H1 (cell line): ENCODE measurements around the gene CELSR3. TPM values are rescaled to one million over a fixed set of nuclear protein-coding genes. Genes with fewer than 3 reads are reported as not detected.

Source experiments
- CTCF ChIP-seq, 3 experiments: IDR thresholded peaks; 1 replicate in 2 of 3; 2 replicates in 1 of 3; pipeline versions ENCODE4 v1.5.1 to v1.6.1; 2011; ENCODE audit warnings: low read length in 3 of 3, mild to moderate bottlenecking in 3 of 3, inconsistent platforms in 2 of 3, low read depth in 1 of 3, moderate library complexity in 1 of 3; ENCODE audit not compliant: insufficient read depth in 1 of 3; ENCODE audit errors: control extremely low read depth in 1 of 3
- NANOG ChIP-seq: IDR thresholded peaks from 2 replicates; pipeline ENCODE4 v1.6.1; 2011; ENCODE audit warnings: low read length, low read depth, mild to moderate bottlenecking, inconsistent platforms; ENCODE audit not compliant: insufficient read depth, poor library complexity, severe bottlenecking
- RNF2 ChIP-seq: fragments of 200-900, 300-1000 bp; sonication (generic); IDR thresholded peaks from 2 replicates; pipeline ENCODE4 v1.7.1; 2016; ENCODE audit warnings: borderline replicate concordance, low read depth, mild to moderate bottlenecking, antibody characterized with exemption, low read length; ENCODE audit not compliant: poor library complexity, severe bottlenecking; ENCODE audit errors: missing control alignments
- SUZ12 ChIP-seq: fragments of 200-600 bp; sonication (generic); IDR thresholded peaks from 2 replicates; pipeline ENCODE4 v1.6.1; 2012; ENCODE audit warnings: mild to moderate bottlenecking, inconsistent platforms, low read length, moderate library complexity, mixed read lengths
- YY1 ChIP-seq: IDR thresholded peaks from 2 replicates; pipeline ENCODE4 v1.6.1; 2011; ENCODE audit warnings: low read depth, mild to moderate bottlenecking, low read length
- ZNF274 ChIP-seq: IDR thresholded peaks from 2 replicates; pipeline ENCODE4 v1.7.0; 2012; ENCODE audit warnings: low read length, borderline replicate concordance; ENCODE audit errors: extremely low read depth
- polyA plus RNA-seq, 7 experiments: library from polyadenylated mRNA; depleted of rRNA in 3 of 7; stranded (reverse) in 5 of 7; unstranded in 2 of 7; fragments of >200 nt in 5 of 7; fragments of 200-250 nt in 2 of 7; gene quantifications; 1 replicate in 5 of 7; 2 replicates in 1 of 7; 4 replicates in 1 of 7; pipeline versions ENCODE4 v1.2.1 to v1.2.3, GENCODE V29; 2011 to 2013; ENCODE audit warnings: missing spikeins in 2 of 7, mixed read lengths in 2 of 7
- total RNA-seq: library from RNA; stranded (reverse); fragmentation: NEBNext Ultra II Directional; extraction: Animal tissue kit (Norgen Biotek cat#: 25700); gene quantifications from 2 replicates; pipeline ENCODE4 v1.2.1, GENCODE V29; 2021
- TF ChIP-seq, protein P1 (sequence below): IDR thresholded peaks from 2 replicates; pipeline ENCODE4 v1.6.1; 2012; ENCODE audit warnings: inconsistent platforms

Gene CELSR3
- total and polyA plus RNA-seq, 2 of the 8 experiments (the other 6 are each of a cell fraction or from before 2014, with no cell fraction given), result 11.6 to 29.5 TPM

- TF ChIP-seq RNF2 (no peak), YY1 (no peak), ZNF274 (no peak), SUZ12 (no peak), CTCF (IDR thresholded peaks at IDR 0.05; ENCODE audit: control extremely low read depth in 1 of 3, insufficient read depth in 1 of 3, low read depth in 1 of 3, low read length in 3 of 3) (no peak), NANOG (no peak)
- TF ChIP-seq, protein P1, sequence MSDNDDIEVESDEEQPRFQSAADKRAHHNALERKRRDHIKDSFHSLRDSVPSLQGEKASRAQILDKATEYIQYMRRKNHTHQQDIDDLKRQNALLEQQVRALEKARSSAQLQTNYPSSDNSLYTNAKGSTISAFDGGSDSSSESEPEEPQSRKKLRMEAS, result no peak
These were observed 41.2 kb downstream of the CELSR3 start, which contains the start of gene TMEM89 (continued) for GRCh38 chr3:48621461-48621869.
